GM23338 (cell line): ENCODE measurements around the gene EDA.

Experiments used
- CTCF ChIP-seq, 2 experiments: fragments of 200-600 bp in 1 of 2; sonication (generic) in 1 of 2; conservative IDR thresholded peaks; 2 replicates each; pipeline versions ENCODE4 v1.5.1 to v1.6.1; 2016 to 2017; ENCODE audit warnings: antibody characterized with exemption in 2 of 2, low read depth in 2 of 2, mild to moderate bottlenecking in 2 of 2, moderate library complexity in 1 of 2
- NANOG ChIP-seq: IDR thresholded peaks from 2 replicates; pipeline ENCODE4 v1.6.1; 2016; ENCODE audit warnings: antibody characterized with exemption, borderline replicate concordance
- POLR2AphosphoS5 ChIP-seq: IDR thresholded peaks from 2 replicates; pipeline ENCODE4 v1.6.1; 2016; ENCODE audit warnings: antibody characterized with exemption, low read depth
- TF ChIP-seq, protein P1 (sequence below): IDR thresholded peaks from one replicate; pipeline ENCODE4 v1.6.1; 2018; ENCODE audit warnings: antibody characterized with exemption; ENCODE audit not compliant: unreplicated experiment
- TF ChIP-seq, protein P2 (sequence below): IDR thresholded peaks from 2 replicates; pipeline ENCODE4 v1.6.1; 2016; ENCODE audit warnings: antibody characterized with exemption

GRCh38 chrX:69808375-69808774 is 192.5 kb downstream of the EDA start:
- TF ChIP-seq NANOG (no peak), CTCF (conservative IDR thresholded peaks at IDR 0.05; ENCODE audit: low read depth in 2 of 2) (no peak), POLR2AphosphoS5 (no peak)
- TF ChIP-seq, protein P1, sequence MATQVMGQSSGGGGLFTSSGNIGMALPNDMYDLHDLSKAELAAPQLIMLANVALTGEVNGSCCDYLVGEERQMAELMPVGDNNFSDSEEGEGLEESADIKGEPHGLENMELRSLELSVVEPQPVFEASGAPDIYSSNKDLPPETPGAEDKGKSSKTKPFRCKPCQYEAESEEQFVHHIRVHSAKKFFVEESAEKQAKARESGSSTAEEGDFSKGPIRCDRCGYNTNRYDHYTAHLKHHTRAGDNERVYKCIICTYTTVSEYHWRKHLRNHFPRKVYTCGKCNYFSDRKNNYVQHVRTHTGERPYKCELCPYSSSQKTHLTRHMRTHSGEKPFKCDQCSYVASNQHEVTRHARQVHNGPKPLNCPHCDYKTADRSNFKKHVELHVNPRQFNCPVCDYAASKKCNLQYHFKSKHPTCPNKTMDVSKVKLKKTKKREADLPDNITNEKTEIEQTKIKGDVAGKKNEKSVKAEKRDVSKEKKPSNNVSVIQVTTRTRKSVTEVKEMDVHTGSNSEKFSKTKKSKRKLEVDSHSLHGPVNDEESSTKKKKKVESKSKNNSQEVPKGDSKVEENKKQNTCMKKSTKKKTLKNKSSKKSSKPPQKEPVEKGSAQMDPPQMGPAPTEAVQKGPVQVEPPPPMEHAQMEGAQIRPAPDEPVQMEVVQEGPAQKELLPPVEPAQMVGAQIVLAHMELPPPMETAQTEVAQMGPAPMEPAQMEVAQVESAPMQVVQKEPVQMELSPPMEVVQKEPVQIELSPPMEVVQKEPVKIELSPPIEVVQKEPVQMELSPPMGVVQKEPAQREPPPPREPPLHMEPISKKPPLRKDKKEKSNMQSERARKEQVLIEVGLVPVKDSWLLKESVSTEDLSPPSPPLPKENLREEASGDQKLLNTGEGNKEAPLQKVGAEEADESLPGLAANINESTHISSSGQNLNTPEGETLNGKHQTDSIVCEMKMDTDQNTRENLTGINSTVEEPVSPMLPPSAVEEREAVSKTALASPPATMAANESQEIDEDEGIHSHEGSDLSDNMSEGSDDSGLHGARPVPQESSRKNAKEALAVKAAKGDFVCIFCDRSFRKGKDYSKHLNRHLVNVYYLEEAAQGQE = no peak
- TF ChIP-seq, protein P2, sequence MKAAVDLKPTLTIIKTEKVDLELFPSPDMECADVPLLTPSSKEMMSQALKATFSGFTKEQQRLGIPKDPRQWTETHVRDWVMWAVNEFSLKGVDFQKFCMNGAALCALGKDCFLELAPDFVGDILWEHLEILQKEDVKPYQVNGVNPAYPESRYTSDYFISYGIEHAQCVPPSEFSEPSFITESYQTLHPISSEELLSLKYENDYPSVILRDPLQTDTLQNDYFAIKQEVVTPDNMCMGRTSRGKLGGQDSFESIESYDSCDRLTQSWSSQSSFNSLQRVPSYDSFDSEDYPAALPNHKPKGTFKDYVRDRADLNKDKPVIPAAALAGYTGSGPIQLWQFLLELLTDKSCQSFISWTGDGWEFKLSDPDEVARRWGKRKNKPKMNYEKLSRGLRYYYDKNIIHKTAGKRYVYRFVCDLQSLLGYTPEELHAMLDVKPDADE = no peak
